Stimulated activated CD4-positive, alpha-beta T cell treated with anti-CD3 and anti-CD28 coated beads, Interleukin-12 subunit alpha, Interleukin-12 subunit beta, amount 100 ng/mL, for 24 hours (primary cell): ENCODE measurements around the gene MRM1.

ENCODE experiments used
- DNase-seq, 2 experiments: peaks; one replicate each; pipeline ENCODE4 v3.0.0-alpha.2; 2020; ENCODE audit warnings: low read depth in 2 of 2

Gene MRM1

DNA sequence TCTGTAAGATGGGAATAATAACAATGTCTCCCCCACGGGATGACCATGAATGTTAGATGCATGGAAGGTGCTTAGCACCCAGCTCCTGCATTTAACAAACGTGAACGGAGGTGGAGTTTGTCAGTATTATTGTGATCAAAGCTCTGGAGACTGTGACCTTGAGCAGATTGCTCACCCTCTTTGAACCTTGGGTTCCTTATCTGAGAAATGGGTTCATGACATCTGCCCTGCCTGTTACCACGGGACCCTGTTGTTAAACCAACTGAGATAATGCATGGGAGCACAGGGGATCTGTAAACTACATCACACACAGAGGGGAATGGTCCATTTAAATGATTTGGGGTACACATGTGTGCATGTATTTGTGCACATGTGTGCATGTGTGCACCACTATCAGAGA lies 29.6 kb downstream of the MRM1 start:
- DNase-seq, result no peak

DNA sequence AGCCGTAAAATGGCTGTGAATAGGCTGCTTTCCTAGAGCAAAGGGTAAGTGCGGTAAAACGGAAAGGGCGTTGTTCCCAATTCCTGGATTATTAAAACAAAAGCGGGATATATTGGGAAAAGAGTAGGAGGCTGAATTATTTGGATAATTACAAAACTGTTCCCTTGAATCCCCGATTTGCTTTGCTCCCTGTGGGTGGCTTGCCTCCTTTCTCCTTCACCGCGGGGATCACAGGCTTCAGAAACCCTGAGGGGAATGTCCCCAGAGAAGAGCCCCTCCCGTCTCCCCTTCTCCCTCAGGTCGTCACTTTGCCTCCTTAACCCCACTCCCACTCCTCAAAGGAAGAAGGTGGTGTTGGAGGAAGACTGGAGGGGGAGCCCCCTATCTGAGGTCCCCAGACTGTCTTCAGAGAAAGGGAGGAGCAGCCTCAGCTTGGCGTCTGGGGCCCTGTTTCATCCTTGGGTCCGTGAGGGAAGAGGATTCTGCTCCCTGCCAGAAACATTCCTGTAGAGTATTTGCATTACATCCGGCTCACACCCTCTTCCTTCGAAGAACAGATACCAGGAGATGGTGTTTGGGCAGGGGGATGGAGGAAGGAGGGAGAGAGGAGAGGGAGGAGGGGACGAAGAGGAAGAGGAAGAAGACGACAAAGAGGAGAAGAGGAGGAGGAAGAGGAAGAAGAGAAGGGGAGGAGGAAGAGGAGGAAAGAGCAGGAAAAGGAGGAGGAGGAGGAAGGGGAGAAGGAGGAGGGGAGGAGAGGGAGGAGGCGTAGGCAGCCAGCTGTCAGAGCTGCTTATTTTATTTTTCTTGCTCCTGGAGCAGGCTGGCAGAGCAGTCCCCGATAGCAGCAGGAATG lies 31.8 kb downstream of the MRM1 start:
- DNase-seq, result no peak

DNA sequence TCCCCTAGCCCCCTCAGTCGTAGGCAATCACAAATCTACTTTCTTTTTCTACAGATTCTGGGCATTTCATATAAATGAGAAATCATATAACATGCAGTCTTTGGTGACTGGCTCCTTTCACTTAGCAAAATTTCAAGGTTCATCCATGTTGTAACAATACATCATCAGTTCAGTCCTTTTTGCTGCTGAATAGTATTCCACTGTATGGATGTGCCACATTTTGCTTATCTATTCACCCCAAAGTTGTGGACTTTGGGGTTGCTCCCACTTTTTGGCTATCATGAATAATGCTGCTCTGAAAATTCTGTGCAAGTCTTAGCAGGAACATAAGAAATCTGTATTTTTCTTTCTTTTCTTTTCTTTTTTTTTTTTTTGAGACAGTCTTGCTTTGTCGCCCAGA lies 39.0 kb downstream of the MRM1 start:
- no peak for DNase-seq

DNA sequence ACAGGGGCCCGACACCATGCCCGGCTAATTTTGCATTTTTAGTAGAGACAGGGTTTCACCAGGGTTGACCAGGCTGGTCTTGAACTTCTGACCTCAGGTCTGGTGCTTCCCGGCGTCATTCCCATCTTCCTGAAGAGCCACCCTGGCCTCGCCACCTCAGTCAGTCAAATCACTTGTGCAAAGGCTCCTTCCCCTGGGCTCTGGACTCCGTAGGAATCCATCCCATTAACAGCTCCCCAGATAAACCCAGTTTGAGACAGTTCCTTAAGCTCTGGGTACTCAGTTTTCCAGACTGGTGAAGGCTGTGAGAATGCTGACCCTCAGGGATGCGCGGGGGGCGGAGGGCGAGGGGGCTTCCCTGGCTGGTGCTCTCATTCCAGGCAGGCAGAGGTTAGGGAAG lies 39.5 kb downstream of the MRM1 start:
- DNase-seq, result no peak

- DNase-seq, result no peak
Measured at GRCh38 chr17:36641331-36641876, 40.0 kb downstream of the MRM1 start.

- DNase-seq, result peak in 1 of 2 experiments; percentile 6
Measured at GRCh38 chr17:36641877-36642845, 40.8 kb downstream of the MRM1 start.

DNA sequence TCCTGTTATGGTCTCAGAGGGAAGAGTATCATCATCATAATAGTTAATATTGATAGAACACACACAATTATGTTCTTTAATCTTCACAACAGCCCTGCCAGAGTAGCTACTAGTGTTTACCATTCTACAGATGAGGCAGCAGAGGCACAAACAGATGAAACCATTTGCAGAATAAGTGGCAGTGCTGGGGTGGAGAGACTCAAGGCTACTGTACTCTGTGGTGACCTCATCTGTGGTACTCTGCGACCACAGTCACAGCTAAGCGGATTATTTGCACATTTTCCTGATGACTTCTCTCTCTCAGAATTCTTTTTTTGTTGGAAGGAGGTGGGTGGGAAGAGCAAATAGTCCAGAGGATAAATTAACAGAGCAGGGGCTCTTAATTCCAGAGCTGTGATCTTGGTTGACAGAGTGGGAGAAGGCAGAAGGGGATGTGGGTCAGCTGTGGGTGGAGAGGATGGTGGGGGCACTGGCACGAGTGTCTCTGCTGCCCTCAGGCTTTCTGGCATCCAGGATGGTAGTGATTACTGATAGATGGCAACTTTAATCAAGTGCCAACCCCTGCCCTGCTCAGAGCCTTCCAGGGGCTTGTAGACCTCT lies 41.8 kb downstream of the MRM1 start:
- no peak for DNase-seq

DNA sequence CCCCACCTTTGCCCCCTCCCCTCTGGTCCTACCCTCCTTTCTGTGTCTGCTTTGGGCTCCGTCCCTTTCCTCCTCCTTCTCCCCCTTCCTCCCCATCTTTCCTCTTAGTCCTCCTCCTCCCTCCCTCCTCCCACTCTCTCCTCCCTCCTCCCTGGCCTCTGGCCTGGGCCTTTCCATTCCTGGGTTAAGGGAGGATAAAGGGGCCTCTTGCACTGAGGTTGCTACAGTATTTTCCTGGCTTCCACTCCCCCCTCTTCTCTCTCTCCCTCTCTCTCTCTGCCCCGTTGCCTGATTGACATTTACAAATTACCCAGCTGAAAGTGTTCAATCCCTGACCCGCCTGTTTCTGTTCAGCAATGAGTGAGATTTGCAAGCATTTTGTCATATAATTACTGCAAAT lies 44.0 kb downstream of the MRM1 start:
- no peak for DNase-seq

- DNase-seq, result no peak
Measured at GRCh38 chr17:36647636-36648035, 46.3 kb downstream of the MRM1 start.

DNA sequence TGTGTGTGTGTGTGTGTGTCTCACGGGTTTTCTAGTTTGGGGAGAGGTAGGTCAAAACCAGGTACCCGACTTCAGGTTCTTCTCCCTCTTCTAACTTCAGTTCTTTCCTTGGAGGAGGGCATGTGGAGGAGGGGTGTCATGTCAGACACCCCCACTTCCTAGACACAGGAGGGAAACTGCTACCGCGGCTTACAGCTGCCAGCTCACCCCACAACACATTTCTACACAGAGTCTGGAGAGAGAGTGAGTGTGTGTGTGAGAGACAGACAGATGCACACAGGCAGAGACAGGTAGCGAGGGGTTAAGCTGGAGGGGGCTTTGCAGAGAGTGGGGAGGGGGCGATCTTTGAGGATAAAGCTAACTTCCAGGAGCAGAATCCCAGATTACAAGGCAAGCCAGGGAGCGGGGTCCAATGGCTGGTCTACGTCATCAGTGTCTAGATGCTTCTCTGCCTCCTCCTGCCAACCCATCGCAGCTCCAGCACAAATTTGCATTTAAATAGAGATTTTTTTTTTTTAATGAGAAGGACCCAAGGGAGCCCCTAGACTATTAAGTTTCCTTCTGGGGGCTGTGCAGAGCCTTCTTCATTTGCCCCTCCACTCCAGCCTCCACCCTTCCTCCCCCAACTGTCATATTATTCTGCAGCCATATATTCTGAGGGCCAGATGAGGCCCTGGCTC lies 48.9 kb downstream of the MRM1 start:
- no peak for DNase-seq

DNA sequence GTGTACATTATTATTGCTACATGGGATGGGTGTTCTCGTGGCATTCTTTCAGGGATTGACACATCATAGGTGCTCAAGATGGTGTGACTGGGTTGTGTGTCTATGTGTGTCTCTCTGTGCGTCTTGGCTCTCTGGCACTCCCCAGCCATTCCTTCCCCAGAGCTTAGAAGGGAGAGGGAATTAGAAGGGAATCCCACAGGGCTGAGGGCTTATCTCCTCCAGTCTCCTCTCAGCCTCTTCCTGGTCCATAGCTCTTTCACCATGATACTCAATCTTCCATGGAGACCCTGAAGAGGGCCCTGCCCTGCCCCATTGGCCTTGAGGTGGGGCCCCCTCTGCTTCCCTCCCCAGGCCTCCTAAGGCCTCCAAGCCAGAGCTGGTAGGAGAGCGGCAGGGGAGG lies 52.0 kb downstream of the MRM1 start:
- DNase-seq, result no peak

DNA sequence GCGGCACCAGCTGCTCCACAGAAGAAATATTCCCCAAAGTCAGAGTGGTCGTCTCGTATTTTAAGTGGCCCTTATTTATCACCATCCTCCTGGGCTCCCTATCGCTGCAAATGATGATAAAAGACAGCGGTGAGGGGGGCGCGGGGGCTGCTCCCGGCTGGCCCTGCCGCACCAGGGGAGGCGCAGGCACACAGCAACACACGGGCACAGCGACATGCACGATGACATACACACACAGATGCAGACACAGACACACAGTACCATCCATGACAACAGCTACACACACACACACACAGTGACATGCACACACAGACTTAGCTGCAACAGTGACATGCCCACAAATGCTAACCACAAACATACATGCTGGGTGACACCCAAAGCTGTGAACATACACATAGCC lies 52.5 kb downstream of the MRM1 start:
- DNase-seq, result no peak

- DNase-seq, result no peak
Measured at GRCh38 chr17:36655726-36656125, 54.3 kb downstream of the MRM1 start.

DNA sequence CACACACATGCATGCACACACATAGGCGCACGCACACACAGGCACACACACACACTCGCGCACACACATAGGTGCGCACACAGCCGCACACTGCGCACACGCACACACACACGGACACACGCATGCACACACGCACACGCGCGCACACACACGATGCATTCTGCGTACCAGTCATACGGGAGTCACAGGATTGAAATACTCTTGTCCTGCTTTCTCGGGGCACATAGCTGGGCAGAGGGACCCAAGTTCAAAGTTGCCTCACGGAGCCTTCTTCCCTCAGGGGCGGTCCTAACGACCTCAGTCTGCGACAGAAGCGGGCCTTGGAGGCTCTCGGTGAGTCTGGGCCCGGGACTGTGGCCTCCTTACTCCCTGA lies 56.0 kb downstream of the MRM1 start:
- DNase-seq, result no peak

DNA sequence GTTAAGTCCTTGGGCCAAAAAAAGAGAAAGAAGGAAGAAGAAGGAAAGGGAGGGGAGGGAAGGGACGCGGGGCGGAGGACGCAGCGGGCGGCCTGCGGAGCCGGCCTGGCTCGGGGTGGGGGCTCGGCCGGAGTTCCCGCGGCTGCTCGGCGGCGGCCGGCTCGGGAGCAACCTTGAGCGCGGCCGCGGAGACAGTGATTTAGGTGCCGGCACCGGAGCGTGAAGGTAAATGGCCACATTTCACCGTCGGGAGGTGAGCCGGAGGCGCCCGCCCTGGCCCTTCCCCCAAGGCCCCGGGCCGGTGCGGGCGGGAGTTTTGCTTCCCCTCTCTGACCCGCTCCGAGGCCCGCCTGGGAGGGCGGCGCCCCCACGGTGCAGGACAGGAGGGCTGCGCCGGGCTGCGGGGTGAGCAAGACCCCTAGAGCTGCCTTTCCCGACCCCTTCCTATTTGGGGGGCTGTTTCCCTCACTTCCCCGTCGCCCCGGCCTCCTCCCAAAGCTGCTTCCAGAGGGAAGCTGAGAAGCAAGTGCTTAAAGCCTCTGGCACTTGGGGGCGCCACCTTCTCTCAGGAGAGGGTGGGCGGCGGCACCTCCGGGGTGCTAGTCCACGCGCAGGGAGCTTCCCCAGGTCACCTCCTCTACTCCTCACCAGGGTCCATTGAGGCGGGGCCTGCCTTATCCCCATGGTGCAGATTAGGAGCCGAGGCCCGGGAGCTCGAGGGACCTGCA lies 56.5 kb downstream of the MRM1 start:
- no peak for DNase-seq
